HPDE6-E6E7 (cell line): ENCODE measurements around the gene EFTUD2.
A peak's percentile ranks its signal among the peaks of the same experiment; 100 is the strongest.
"Not testable (repeated sequence)": the region's sequence is repeated elsewhere in the genome, so short reads cannot be mapped to it uniquely, and the experiment has no call there.

ENCODE experiments used
- DNase-seq: peaks from one replicate; pipeline ENCODE4 v3.0.0; 2011; ENCODE audit warnings: missing footprints; ENCODE audit errors: extremely low spot score

Gene EFTUD2

GRCh38 chr17:44848961-44849489, 50.2 kb downstream of the EFTUD2 start:
- no peak for DNase-seq

- DNase-seq = no peak
Observed at GRCh38 chr17:44848257-44848795, 50.9 kb downstream of the EFTUD2 start.

- no peak for DNase-seq
Observed at GRCh38 chr17:44847586-44847985, 51.7 kb downstream of the EFTUD2 start, which contains the start of gene HIGD1B. HIGD1B (plus strand) TSS chr17:44847883; CDS start chr17:44848153, 270 bp downstream.

- no peak for DNase-seq
Observed at GRCh38 chr17:44846206-44846605, 53.0 kb downstream of the EFTUD2 start.

GRCh38 chr17:44844390-44844830, 54.8 kb downstream of the EFTUD2 start:
- DNase-seq = no peak

GRCh38 chr17:44842748-44843147, 56.5 kb downstream of the EFTUD2 start:
- no peak for DNase-seq

GRCh38 chr17:44840936-44841335, 58.3 kb downstream of the EFTUD2 start:
- no peak for DNase-seq

GRCh38 chr17:44840274-44840673, 59.0 kb downstream of the EFTUD2 start:
- DNase-seq = no peak

GRCh38 chr17:44837196-44837595, 62.0 kb downstream of the EFTUD2 start:
- DNase-seq = no peak

GRCh38 chr17:44832805-44833204, 66.4 kb downstream of the EFTUD2 start:
- DNase-seq = no peak

GRCh38 chr17:44831371-44831770, 67.9 kb downstream of the EFTUD2 start:
- DNase-seq = no peak

- no peak for DNase-seq
Observed at GRCh38 chr17:44830359-44831288, 68.6 kb downstream of the EFTUD2 start.

GRCh38 chr17:44829523-44830358, 69.5 kb downstream of the EFTUD2 start, which contains the start of gene GJC1:
GJC1 (minus strand) TSS chr17:44830287; CDS start chr17:44805817, 24,470 bp downstream.
- DNase-seq = no peak

GRCh38 chr17:44828919-44829522, 70.2 kb downstream of the EFTUD2 start:
- no peak for DNase-seq

- no peak for DNase-seq
Observed at GRCh38 chr17:44827863-44828262, 71.4 kb downstream of the EFTUD2 start.

GRCh38 chr17:44826123-44826790, 73.0 kb downstream of the EFTUD2 start:
- no peak for DNase-seq

GRCh38 chr17:44825236-44825635, 74.0 kb downstream of the EFTUD2 start:
- not testable (repeated sequence) for DNase-seq

GRCh38 chr17:44820631-44821212, 78.5 kb downstream of the EFTUD2 start:
- peak; percentile 81 for DNase-seq

- not testable (repeated sequence) for DNase-seq
Observed at GRCh38 chr17:44818508-44818907, 80.7 kb downstream of the EFTUD2 start.

- no peak for DNase-seq
Observed at GRCh38 chr17:44812263-44812662, 87.0 kb downstream of the EFTUD2 start.
